Peyer's patch (tissue), 4 donors: ENCODE results near the gene FGF2.
"Not testable (repeated sequence)": the region's sequence is repeated elsewhere in the genome, so short reads cannot be mapped to it uniquely, and the experiment has no call there.

Source experiments
- CTCF ChIP-seq, 6 experiments: fragments of 450-650 bp in 4 of 6; fragments of 200-600 bp in 2 of 6; sonication (generic) in 1 of 6; IDR thresholded peaks; one replicate each; pipeline ENCODE4 v1.5.1; 2017 to 2019; ENCODE audit warnings: antibody characterized with exemption in 6 of 6, mild to moderate bottlenecking in 3 of 6, moderate library complexity in 1 of 6
- POLR2A ChIP-seq, 2 donors: fragments of 450-650 bp; IDR thresholded peaks; one replicate each; pipeline ENCODE4 v1.5.1; 2017; ENCODE audit warnings: antibody characterized with exemption in 2 of 2, mild to moderate bottlenecking in 2 of 2, moderate library complexity in 2 of 2

- not testable (repeated sequence) for TF ChIP-seq CTCF, POLR2A (IDR thresholded peaks at IDR 0.05)
Measured at GRCh38 chr4:122811781-122812180, 14.8 kb upstream of the FGF2 start.
